Measurements from ENCODE around the gene GPATCH8.
A peak's percentile ranks its signal among the peaks of the same experiment; 100 is the strongest.

Gene GPATCH8

DNA sequence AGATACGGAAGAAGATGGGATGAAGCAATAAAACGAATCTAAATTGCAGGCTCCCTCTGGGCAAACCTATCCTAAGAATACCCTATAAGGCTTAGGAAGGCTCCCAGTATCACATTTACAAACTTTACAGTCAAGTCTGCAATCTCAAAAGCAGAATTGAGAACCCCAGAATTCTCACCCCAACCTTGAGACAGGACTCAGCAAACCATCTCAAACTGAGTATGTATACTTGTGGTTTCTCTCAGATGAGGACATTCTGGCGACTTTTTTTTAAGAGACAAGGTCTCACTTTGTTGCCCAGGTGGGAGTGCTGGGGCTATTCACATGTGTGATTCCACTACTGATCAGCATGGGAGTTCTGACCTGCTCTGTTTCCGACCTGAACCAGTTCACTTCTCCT lies 94.4 kb downstream of the GPATCH8 start:
- H3K4me1 ChIP-seq = peaks cover 16% of the 10 kb centered on the region
- no peak overlapping the region for H3K4me3 ChIP-seq (ENCODE audit: low read depth, low read length)
- H3K9me3 ChIP-seq = no peaks in the 10 kb centered on the region; the same call in 1 of the 2 replicates
- peaks cover 9% of the 10 kb centered on the region for H3K36me3 ChIP-seq
- no peak for DNase-seq
- H3K27me3 ChIP-seq = no peaks in the 10 kb centered on the region
- TF ChIP-seq, protein P1, sequence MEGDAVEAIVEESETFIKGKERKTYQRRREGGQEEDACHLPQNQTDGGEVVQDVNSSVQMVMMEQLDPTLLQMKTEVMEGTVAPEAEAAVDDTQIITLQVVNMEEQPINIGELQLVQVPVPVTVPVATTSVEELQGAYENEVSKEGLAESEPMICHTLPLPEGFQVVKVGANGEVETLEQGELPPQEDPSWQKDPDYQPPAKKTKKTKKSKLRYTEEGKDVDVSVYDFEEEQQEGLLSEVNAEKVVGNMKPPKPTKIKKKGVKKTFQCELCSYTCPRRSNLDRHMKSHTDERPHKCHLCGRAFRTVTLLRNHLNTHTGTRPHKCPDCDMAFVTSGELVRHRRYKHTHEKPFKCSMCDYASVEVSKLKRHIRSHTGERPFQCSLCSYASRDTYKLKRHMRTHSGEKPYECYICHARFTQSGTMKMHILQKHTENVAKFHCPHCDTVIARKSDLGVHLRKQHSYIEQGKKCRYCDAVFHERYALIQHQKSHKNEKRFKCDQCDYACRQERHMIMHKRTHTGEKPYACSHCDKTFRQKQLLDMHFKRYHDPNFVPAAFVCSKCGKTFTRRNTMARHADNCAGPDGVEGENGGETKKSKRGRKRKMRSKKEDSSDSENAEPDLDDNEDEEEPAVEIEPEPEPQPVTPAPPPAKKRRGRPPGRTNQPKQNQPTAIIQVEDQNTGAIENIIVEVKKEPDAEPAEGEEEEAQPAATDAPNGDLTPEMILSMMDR (IDR thresholded peaks at IDR 0.05; ENCODE audit: low read depth, low read length) = no peak

DNA sequence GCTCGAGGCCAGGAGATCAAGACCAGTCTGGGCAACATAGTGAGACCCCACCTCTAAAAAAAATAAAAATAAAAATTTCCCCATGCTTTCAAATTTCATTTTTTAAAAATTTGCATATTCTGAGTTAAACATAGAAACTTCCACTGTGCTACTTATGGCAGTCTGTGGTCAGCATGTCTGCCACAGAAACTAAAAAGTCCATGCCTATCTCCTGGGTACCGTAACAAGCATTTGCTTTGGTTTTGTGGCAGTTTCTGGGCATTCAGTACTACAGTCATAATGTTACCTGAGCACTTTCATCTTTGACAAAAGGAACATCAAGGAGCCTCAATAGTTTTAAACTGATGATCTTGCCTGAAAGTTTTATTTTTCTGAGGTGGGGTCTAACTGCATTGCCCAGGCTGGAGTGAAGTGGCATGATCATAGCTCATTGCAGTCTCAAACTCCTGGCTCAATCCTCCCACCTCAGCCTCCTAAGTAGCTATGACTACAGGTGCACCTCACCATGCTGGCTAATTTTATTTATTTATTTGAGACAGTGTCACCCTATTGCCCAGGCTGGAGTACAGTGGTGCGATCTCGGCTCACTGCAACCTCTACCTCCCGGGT lies 100.5 kb downstream of the GPATCH8 start:
- TF ChIP-seq, protein P1 (IDR thresholded peaks at IDR 0.05; ENCODE audit: low read depth, low read length) = no peak
- H3K4me1 ChIP-seq = no peaks in the 10 kb centered on the region
- no peak for DNase-seq
- no peak overlapping the region for H3K4me3 ChIP-seq (ENCODE audit: low read depth, low read length)
- peaks cover 59% of the 10 kb centered on the region for H3K36me3 ChIP-seq
- H3K27me3 ChIP-seq = no peaks in the 10 kb centered on the region
- H3K9me3 ChIP-seq = no peaks in the 10 kb centered on the region

DNA sequence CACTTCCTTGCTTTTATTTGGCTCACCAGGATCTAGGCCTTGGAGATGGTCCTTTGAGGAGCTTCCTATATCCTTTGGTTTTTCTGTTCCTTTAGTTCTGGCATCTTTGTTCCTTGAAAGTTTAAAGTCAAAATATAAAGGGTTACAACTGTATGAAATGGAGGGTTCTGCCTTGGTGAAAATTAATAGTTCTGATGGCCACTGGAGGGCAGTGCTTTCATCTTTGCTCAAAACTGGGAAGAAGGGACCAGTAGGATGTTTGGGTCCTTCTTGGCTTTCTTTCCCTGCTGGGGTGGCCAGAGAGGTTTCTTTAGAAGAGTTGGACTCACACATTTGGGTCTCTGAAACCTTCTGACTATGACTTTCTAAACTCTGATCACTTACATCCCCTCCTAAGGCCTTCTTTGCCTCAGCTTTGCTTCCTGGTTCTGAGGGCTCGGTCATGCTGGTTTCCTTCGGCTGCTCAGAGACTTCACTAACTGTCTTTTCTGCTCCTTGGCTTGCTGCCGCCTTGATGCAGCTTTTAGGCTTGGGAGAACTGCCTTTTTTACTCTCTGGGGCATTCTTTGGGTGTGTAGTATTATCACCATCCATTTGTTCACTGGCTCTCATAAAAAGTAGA lies 102.9 kb downstream of the GPATCH8 start:
- Histone ChIP-seq H3K36me3 (peaks cover 54% of the 10 kb centered on the region), H3K4me3 (ENCODE audit: low read depth, low read length) (no peak overlapping the region), H3K9me3 (no peaks in the 10 kb centered on the region), H3K4me1 (no peaks in the 10 kb centered on the region), H3K27me3 (no peaks in the 10 kb centered on the region)
- DNase-seq = no peak
- TF ChIP-seq, protein P1 (IDR thresholded peaks at IDR 0.05; ENCODE audit: low read depth, low read length) = peak; percentile 68

DNA sequence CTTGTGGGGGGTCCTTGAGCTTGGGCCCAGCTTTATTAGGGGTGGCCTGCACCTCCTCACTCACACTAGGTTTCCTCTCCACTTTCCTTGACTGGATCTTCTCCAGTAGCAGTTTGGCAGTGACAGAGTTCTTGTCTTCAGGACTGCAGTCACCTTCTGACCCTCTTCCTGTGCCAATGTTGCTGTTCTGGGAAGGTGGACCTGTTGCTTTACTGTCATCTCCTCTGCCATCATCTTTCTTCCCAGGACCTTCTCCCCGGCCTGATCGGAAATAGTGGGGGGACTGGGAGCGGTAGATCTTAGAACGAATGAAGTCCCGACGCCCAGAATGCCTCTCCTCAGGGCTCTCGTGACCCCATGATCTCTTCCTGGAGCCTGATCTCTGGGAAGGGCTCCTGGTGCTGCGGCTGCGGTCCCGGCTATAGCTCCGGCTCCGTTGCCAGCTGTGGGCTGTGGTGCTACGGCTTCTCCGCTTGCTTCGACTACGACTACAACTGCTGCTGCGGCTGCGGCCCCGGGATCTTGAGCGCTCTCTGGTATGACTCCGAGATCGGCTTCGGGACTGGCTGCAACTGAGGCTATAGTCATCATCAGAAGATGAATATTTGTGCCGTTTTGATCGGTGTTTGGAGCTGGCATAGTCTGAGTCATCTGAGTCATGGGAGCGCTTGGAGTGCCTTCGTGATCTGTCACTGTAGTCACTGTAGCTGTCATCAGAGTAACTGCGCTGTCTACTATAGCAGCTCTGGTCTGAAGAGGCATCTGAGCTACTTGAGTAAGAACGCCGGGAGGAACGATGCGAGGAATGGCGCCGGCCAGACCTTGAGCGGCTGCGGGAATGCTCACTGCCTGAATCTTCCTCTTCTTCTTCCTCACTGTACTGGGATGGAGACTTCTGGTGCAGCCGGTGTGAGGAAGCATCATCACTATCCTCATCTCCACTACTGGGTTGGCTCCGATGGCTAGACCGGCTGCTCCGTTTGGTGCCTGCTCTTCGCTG lies 104.2 kb downstream of the GPATCH8 start:
- Histone ChIP-seq H3K9me3 (no peaks in the 10 kb centered on the region), H3K36me3 (peaks cover 54% of the 10 kb centered on the region), H3K4me3 (ENCODE audit: low read depth, low read length) (no peak overlapping the region), H3K4me1 (no peaks in the 10 kb centered on the region), H3K27me3 (no peaks in the 10 kb centered on the region)
- DNase-seq = no peak
- TF ChIP-seq, protein P1 (IDR thresholded peaks at IDR 0.05; ENCODE audit: low read depth, low read length) = no peak

DNA sequence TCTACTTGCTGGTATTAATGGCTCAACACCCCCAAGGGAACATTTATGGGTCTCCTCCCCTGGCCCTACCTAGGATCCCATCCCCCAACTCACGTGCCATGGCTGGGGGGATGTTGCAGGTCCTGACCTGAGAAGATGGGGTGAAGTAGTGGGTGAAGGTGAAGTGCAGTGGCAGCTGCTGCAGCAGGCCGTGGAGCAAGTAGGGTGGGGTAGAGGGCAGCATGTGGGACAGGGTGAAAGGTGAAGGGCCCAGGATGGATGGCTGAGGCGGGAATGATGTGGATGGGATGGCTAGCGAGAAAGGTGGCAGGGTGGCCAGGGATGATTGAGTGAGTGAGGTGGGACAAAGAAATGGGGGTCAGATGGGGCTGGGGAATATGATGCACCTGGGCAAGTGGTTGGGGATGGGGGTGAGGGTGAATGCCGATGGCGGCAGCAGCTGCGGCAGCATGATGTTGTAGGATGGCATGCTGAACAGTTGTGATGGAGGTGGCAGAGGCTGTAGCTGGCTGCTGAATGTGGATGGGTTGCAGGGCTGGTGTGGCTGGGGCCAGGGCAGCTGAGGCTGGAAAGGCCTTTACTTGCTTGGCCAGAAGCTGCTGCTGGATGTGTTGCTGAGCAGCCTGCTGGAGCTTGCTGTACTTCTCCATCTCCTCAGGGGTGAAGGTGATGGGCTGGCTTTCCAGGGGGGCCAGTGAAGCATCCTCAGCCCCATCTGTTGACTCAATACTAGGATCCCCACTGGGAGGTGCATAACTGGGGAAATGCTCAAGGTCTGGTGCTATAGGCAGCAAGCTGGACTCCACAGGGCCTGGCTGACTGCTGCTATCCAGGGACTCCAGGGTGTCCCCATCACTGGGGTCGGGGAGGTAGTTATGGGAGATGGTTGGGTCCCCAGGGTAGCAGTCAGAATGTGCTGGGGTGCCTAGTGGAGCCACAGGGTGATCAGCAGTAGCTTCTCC lies 105.4 kb downstream of the GPATCH8 start:
- Histone ChIP-seq H3K36me3 (peaks cover 46% of the 10 kb centered on the region), H3K4me3 (ENCODE audit: low read depth, low read length) (no peak overlapping the region), H3K27me3 (no peaks in the 10 kb centered on the region), H3K9me3 (no peaks in the 10 kb centered on the region), H3K4me1 (no peaks in the 10 kb centered on the region)
- TF ChIP-seq, protein P1 (IDR thresholded peaks at IDR 0.05; ENCODE audit: low read depth, low read length) = no peak
- no peak for DNase-seq
